HCT116 (cell line): Measurements from ENCODE around the gene FOXJ2. TPM values are rescaled to one million over a fixed set of nuclear protein-coding genes. Genes with fewer than 3 reads are reported as not detected.
"Not testable (repeated sequence)": the region's sequence is repeated elsewhere in the genome, so short reads cannot be mapped to it uniquely, and the experiment has no call there.

Experiments used
- ATAC-seq: fragments of 200-7000 bp; cut with Tn5 transposase; 2 replicates; pipeline ENCODE4 v1.9.1; 2020; ENCODE audit warnings: mild to moderate bottlenecking, moderate library complexity
- BruUV-seq: library from RNA; stranded (reverse); fragments of 400-500 nt; replicated peaks from 2 replicates; lab custom pipeline; 2021; lab: Mats Ljungman, UMichigan
- CTCF ChIA-PET: fragments of 300-600 bp; sonication (Branson Sonifier 250); formaldehyde crosslinking; loops from one replicate; lab custom pipeline; 2021; ENCODE audit warnings: antibody characterized with exemption; lab: Charles Lee
- POLR2A ChIA-PET: fragments of 300-600, 350-600 bp; sonication (Branson Sonifier 250); formaldehyde crosslinking; loops from one replicate; lab custom pipeline; 2021; ENCODE audit warnings: antibody characterized with exemption; lab: Charles Lee
- RAD21 ChIA-PET, 2 experiments: fragments of 300-600 bp; sonication (Branson Sonifier 250); formaldehyde crosslinking; loops; one replicate each; lab custom pipeline; 2023; ENCODE audit warnings: low total read pairs in 2 of 2; ENCODE audit not compliant: uncharacterized antibody in 2 of 2, unreplicated experiment in 2 of 2, low non-redundant PET in 1 of 2; lab: Charles Lee
- DNase-seq: peaks from one replicate; pipeline ENCODE4 v3.0.0-alpha.2; 2010; ENCODE audit warnings: low read depth, low spot score
- H2AFZ ChIP-seq: fragments of 200-600 bp; shearing (Covaris generic), sonication (generic); 2 replicates; pipeline ENCODE4 v1.6.1; 2017; ENCODE audit warnings: low read depth, mixed run types, mixed read lengths, antibody characterized with exemption, low read length; ENCODE audit not compliant: poor library complexity, severe bottlenecking
- H3K27ac ChIP-seq: 2 replicates; pipeline ENCODE4 v1.5.1; 2012; ENCODE audit warnings: low read depth, low read length
- H3K27me3 ChIP-seq: fragments of 200-600 bp; sonication (generic); 2 replicates; pipeline ENCODE4 v1.6.1; 2016; ENCODE audit warnings: mixed run types, low read length, mixed read lengths; ENCODE audit not compliant: insufficient read depth
- H3K36me3 ChIP-seq, 2 experiments: fragments of 200-500 bp in 1 of 2; fragments of 200-600 bp in 1 of 2; sonication (Bioruptor generic) in 1 of 2; sonication (generic) in 1 of 2; 2 replicates each; pipeline versions ENCODE4 v1.5.1 to v1.6.1; 2014 to 2016; ENCODE audit warnings: low read length in 2 of 2, inconsistent platforms in 1 of 2, mixed read lengths in 1 of 2, mixed run types in 1 of 2; ENCODE audit not compliant: insufficient read depth in 2 of 2, control insufficient read depth in 1 of 2
- H3K4me1 ChIP-seq, 2 experiments: fragments of 200-600 bp in 1 of 2; sonication (generic) in 1 of 2; 2 replicates each; pipeline versions ENCODE4 v1.5.1 to v1.6.1; 2012 to 2017; ENCODE audit warnings: low read length in 2 of 2, inconsistent platforms in 1 of 2, mild to moderate bottlenecking in 1 of 2, mixed read lengths in 1 of 2, mixed run types in 1 of 2, moderate library complexity in 1 of 2; ENCODE audit not compliant: insufficient read depth in 2 of 2, control insufficient read depth in 1 of 2
- H3K4me2 ChIP-seq: fragments of 200-600 bp; sonication (generic); 2 replicates; pipeline ENCODE4 v1.6.1; 2017; ENCODE audit warnings: mixed run types, low read length, mixed read lengths
- H3K4me3 ChIP-seq, 2 experiments: fragments of 200-600 bp in 1 of 2; sonication (generic) in 1 of 2; replicated peaks in 1 of 2; 2 replicates each; pipeline ENCODE4 v1.5.1; 2011 to 2016; ENCODE audit warnings: low read length in 2 of 2, control low read depth in 1 of 2, low read depth in 1 of 2, mild to moderate bottlenecking in 1 of 2, mixed read lengths in 1 of 2, mixed run types in 1 of 2
- H3K79me2 ChIP-seq: fragments of 200-600 bp; sonication (generic); 2 replicates; pipeline ENCODE4 v1.6.1; 2017; ENCODE audit warnings: mild to moderate bottlenecking, mixed run types, low read length, moderate library complexity, mixed read lengths; ENCODE audit not compliant: insufficient read depth
- H3K9ac ChIP-seq: fragments of 200-600 bp; sonication (generic); 2 replicates; pipeline ENCODE4 v1.6.1; 2016; ENCODE audit warnings: low read length, mixed read lengths
- H3K9me2 ChIP-seq: fragments of 200-600 bp; sonication (generic), shearing (Covaris generic); 2 replicates; pipeline ENCODE4 v1.6.1; 2017; ENCODE audit warnings: mixed run types, mild to moderate bottlenecking, moderate library complexity; ENCODE audit not compliant: insufficient read depth
- H3K9me3 ChIP-seq, 2 experiments: fragments of 200-500 bp in 1 of 2; fragments of 200-600 bp in 1 of 2; sonication (Bioruptor generic) in 1 of 2; sonication (generic) in 1 of 2; 2 replicates each; pipeline ENCODE4 v1.6.1; 2014 to 2017; ENCODE audit warnings: low read length in 2 of 2, mixed read lengths in 2 of 2, inconsistent platforms in 1 of 2, low read depth in 1 of 2, mild to moderate bottlenecking in 1 of 2, mixed run types in 1 of 2, moderate library complexity in 1 of 2; ENCODE audit not compliant: control insufficient read depth in 1 of 2, insufficient read depth in 1 of 2
- H4K20me1 ChIP-seq: fragments of 200-600 bp; sonication (generic), shearing (Covaris generic); 2 replicates; pipeline ENCODE4 v1.6.1; 2017; ENCODE audit warnings: mixed run types, mild to moderate bottlenecking, moderate library complexity; ENCODE audit not compliant: insufficient read depth
- SP1 ChIP-seq: IDR thresholded peaks from 2 replicates; pipeline ENCODE4 v1.6.1; 2012; ENCODE audit warnings: low read depth
- SRF ChIP-seq: IDR thresholded peaks from 2 replicates; pipeline ENCODE4 v1.6.1; 2012; ENCODE audit warnings: low read depth
- ZNF274 ChIP-seq: fragments of 200-500 bp; sonication (Bioruptor generic); IDR thresholded peaks from 2 replicates; pipeline ENCODE4 v1.6.1; 2014; ENCODE audit warnings: mild to moderate bottlenecking, low read depth, low read length, inconsistent platforms
- intact Hi-C: fragments of 100-400 bp; cut with micrococcal nuclease; formaldehyde crosslinking; loops from 2 replicates; pipeline ENCODE4 v1.10.0; 2022
- total RNA-seq: library from RNA; stranded (reverse); gene quantifications from one replicate; pipeline ENCODE4 v1.2.1, GENCODE V29; 2021; ENCODE audit not compliant: unreplicated experiment
- TF ChIP-seq, protein P1 (sequence below): IDR thresholded peaks from 2 replicates; pipeline ENCODE4 v1.6.1; 2012
- TF ChIP-seq, protein P2 (sequence below): IDR thresholded peaks from 2 replicates; pipeline ENCODE4 v1.6.1; 2012

Gene FOXJ2
- total RNA-seq, 1 experiment from 2014 or later: 20.3 TPM

DNA sequence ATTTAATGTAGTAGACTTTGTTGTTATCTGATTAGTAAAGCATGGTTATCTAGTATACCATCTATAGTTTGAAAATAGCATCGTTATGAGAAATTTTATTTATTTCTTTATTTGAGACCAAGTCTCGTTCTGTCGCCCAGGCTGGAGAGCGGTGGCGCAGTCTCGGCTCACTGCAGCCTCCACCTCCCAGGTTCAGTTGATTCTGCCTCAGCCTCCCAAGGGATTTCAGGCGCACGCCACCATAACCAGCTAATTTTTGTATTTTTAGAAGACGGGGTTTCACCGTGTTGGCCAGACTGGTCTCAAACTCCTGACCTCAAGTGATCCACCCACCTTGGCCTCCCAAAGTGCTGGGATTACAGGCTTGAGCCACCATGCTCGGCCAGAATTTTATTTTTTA, 56.8 kb downstream of the FOXJ2 start:
- BruUV-seq, H4K20me1 ChIP-seq: not testable (repeated sequence)

GRCh38 chr12:8089716-8090115, 57.2 kb downstream of the FOXJ2 start:
- peaks cover 41% of the 10 kb centered on the region for H3K79me2 ChIP-seq
- no peaks in the 10 kb centered on the region for H3K4me1 ChIP-seq
- peaks cover 16 to 29% of the 10 kb centered on the region in 2 experiments; a peak in 3 of 4 replicates for H3K36me3 ChIP-seq
- H3K4me2 ChIP-seq: no peak overlapping the region
- ChIA-PET POLR2A (no interaction called here), RAD21 (no interaction called here), CTCF (no interaction called here)
- no peak overlapping the region for H3K27ac ChIP-seq
- no peak overlapping the region for H3K4me3 ChIP-seq
- no peaks in the 10 kb centered on the region for H3K9me3 ChIP-seq
- DNase-seq (no peak), ATAC-seq (no peak)
- H3K27me3 ChIP-seq: no peaks in the 10 kb centered on the region
- intact Hi-C loops: loop anchor here (10.0 kb wide), 1 partner anchor 225 kb away; no protein-coding TSS in a partner anchor
- TF ChIP-seq ZNF274 (no peak), SP1 (no peak), SRF (no peak)
- TF ChIP-seq, protein P1, sequence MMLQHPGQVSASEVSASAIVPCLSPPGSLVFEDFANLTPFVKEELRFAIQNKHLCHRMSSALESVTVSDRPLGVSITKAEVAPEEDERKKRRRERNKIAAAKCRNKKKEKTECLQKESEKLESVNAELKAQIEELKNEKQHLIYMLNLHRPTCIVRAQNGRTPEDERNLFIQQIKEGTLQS: no peak
- TF ChIP-seq, protein P2, sequence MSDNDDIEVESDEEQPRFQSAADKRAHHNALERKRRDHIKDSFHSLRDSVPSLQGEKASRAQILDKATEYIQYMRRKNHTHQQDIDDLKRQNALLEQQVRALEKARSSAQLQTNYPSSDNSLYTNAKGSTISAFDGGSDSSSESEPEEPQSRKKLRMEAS: no peak
- H2AFZ ChIP-seq: no peak overlapping the region
- H4K20me1 ChIP-seq: no peaks in the 10 kb centered on the region
- no peaks in the 10 kb centered on the region for H3K9me2 ChIP-seq
- no TSS peak for BruUV-seq
- no peak overlapping the region for H3K9ac ChIP-seq

More for the DNA sequence above, 56.8 kb downstream of the FOXJ2 start:
- H3K27me3 ChIP-seq, H3K9ac ChIP-seq, CTCF ChIA-PET, H3K9me2 ChIP-seq, H3K4me3 ChIP-seq, H3K4me1 ChIP-seq, H3K9me3 ChIP-seq, POLR2A ChIA-PET, H3K4me2 ChIP-seq, DNase-seq, H2AFZ ChIP-seq, H3K27ac ChIP-seq, ATAC-seq, RAD21 ChIA-PET: not testable (repeated sequence)
- intact Hi-C loops: loop anchor here (10.0 kb wide), 1 partner anchor 224 kb away; no protein-coding TSS in a partner anchor
- H3K36me3 ChIP-seq: peaks cover 16 to 24% of the 10 kb centered on the region in 2 experiments; a peak in 3 of 4 replicates
- peaks cover 46% of the 10 kb centered on the region for H3K79me2 ChIP-seq
